H1 (cell line): ENCODE measurements around the gene AMHR2. TPM values are rescaled to one million over a fixed set of nuclear protein-coding genes. Genes with fewer than 3 reads are reported as not detected.

Experiments
- CTCF ChIA-PET: fragments of 300-600 bp; sonication (Branson Sonifier 250); formaldehyde crosslinking; loops from one replicate; lab custom pipeline; 2021; ENCODE audit not compliant: partially characterized antibody; lab: Charles Lee
- POLR2A ChIA-PET: fragments of 300-600 bp; sonication (Branson Sonifier 250); formaldehyde crosslinking; loops from one replicate; lab custom pipeline; 2021; ENCODE audit warnings: inconsistent platforms; ENCODE audit not compliant: partially characterized antibody; lab: Charles Lee
- DNase-seq, 2 experiments: peaks; one replicate each; pipeline versions ENCODE4 v3.0.0 to v3.0.0-alpha.2; 2010 to 2022; ENCODE audit warnings: low spot score in 2 of 2, low read depth in 1 of 2, mixed read lengths in 1 of 2
- FAIRE-seq: peaks from 2 replicates; lab custom pipeline; 2011; peaks lifted over from hg19 to GRCh38; lab: Jason Lieb, UNC
- H2AFZ ChIP-seq: 2 replicates; pipeline ENCODE4 v1.8.1; 2012; ENCODE audit warnings: low read length, inconsistent platforms
- H2AK5ac ChIP-seq: 2 replicates; pipeline ENCODE4 v1.6.1; 2013; ENCODE audit warnings: low read depth, low read length
- H2BK120ac ChIP-seq: replicated peaks from 2 replicates; pipeline ENCODE3; 2013; ENCODE audit warnings: low read depth, low read length, inconsistent platforms
- H2BK12ac ChIP-seq: 2 replicates; pipeline ENCODE4 v1.6.1; 2013; ENCODE audit warnings: low read depth, low read length
- H2BK15ac ChIP-seq: 2 replicates; pipeline ENCODE4 v1.6.1; 2013; ENCODE audit warnings: low read length
- H2BK20ac ChIP-seq: 2 replicates; pipeline ENCODE4 v1.6.1; 2013; ENCODE audit warnings: low read length
- H2BK5ac ChIP-seq: 2 replicates; pipeline ENCODE4 v1.6.1; 2013; ENCODE audit warnings: low read depth, low read length
- H3K14ac ChIP-seq: 2 replicates; pipeline ENCODE4 v1.6.1; 2013; ENCODE audit warnings: inconsistent platforms; ENCODE audit not compliant: insufficient read length
- H3K18ac ChIP-seq: 2 replicates; pipeline ENCODE4 v1.6.1; 2013; ENCODE audit warnings: low read length; ENCODE audit errors: extremely low read depth
- H3K23ac ChIP-seq: 2 replicates; pipeline ENCODE4 v1.6.1; 2013; ENCODE audit warnings: inconsistent platforms; ENCODE audit not compliant: insufficient read length
- H3K23me2 ChIP-seq: 2 replicates; pipeline ENCODE4 v1.6.1; 2013; ENCODE audit warnings: low read depth, low read length
- H3K27ac ChIP-seq: 2 replicates; pipeline ENCODE4 v1.6.1; 2011; ENCODE audit warnings: low read depth, low read length, inconsistent platforms
- H3K27me3 ChIP-seq, 4 experiments: replicated peaks in 1 of 4; 1 replicate in 1 of 4; 2 replicates in 3 of 4; pipeline versions ENCODE4 v1.6.1 to v1.8.1; 2011 to 2013; ENCODE audit warnings: low read length in 3 of 4, mild to moderate bottlenecking in 3 of 4, inconsistent platforms in 2 of 4, mixed read lengths in 2 of 4, moderate library complexity in 1 of 4; ENCODE audit not compliant: control insufficient read depth in 3 of 4, insufficient read depth in 3 of 4; ENCODE audit errors: extremely low read depth in 1 of 4
- H3K36me3 ChIP-seq, 4 experiments: 2 replicates each; pipeline versions ENCODE4 v1.6.1 to v1.8.1; 2011 to 2013; ENCODE audit warnings: mild to moderate bottlenecking in 4 of 4, low read length in 3 of 4, moderate library complexity in 2 of 4, control low read depth in 1 of 4, inconsistent platforms in 1 of 4; ENCODE audit not compliant: insufficient read depth in 4 of 4, control insufficient read depth in 2 of 4
- H3K4ac ChIP-seq: replicated peaks from 2 replicates; pipeline ENCODE3; 2013; ENCODE audit warnings: low read length, low read depth, mixed read lengths, inconsistent platforms; ENCODE audit not compliant: insufficient read length
- H3K4me1 ChIP-seq, 4 experiments: replicated peaks in 1 of 4; 1 replicate in 1 of 4; 2 replicates in 3 of 4; pipeline versions ENCODE4 v1.6.1 to v1.8.1; 2011 to 2013; ENCODE audit warnings: low read length in 3 of 4, inconsistent platforms in 2 of 4, mixed read lengths in 1 of 4; ENCODE audit not compliant: insufficient read depth in 4 of 4, control insufficient read depth in 3 of 4
- H3K4me2 ChIP-seq, 2 experiments: 2 replicates each; pipeline versions ENCODE4 v1.6.1 to v1.8.1; 2011 to 2013; ENCODE audit warnings: low read depth in 2 of 2, low read length in 2 of 2, control low read depth in 1 of 2, inconsistent platforms in 1 of 2, mild to moderate bottlenecking in 1 of 2; ENCODE audit not compliant: insufficient read depth in 1 of 2
- H3K4me3 ChIP-seq, 4 experiments: fragments of 200-600, 300-600 bp in 1 of 4; sonication (generic), shearing (Covaris generic), sonication (Bioruptor Twin) in 1 of 4; 2 replicates each; pipeline versions ENCODE4 v1.5.1 to v1.8.1; 2011 to 2016; ENCODE audit warnings: low read length in 4 of 4, low read depth in 3 of 4, control low read depth in 2 of 4, inconsistent platforms in 2 of 4, mild to moderate bottlenecking in 2 of 4, mixed read lengths in 1 of 4, moderate library complexity in 1 of 4; ENCODE audit not compliant: insufficient read depth in 2 of 4; ENCODE audit errors: extremely low read depth in 1 of 4
- H3K56ac ChIP-seq: replicated peaks from 2 replicates; pipeline ENCODE3; 2013; ENCODE audit warnings: low read depth, mild to moderate bottlenecking, mixed read lengths, low read length, inconsistent platforms; ENCODE audit not compliant: insufficient read length
- H3K79me1 ChIP-seq: 2 replicates; pipeline ENCODE4 v1.6.1; 2013; ENCODE audit warnings: low read depth, low read length, control low read depth
- H3K79me2 ChIP-seq, 2 experiments: 2 replicates each; pipeline versions ENCODE4 v1.6.1 to v1.8.1; 2012 to 2013; ENCODE audit warnings: low read length in 2 of 2, mild to moderate bottlenecking in 2 of 2, inconsistent platforms in 1 of 2; ENCODE audit not compliant: insufficient read depth in 2 of 2, control insufficient read depth in 1 of 2
- H3K9ac ChIP-seq, 4 experiments: replicated peaks in 1 of 4; 1 replicate in 1 of 4; 2 replicates in 3 of 4; pipeline versions ENCODE4 v1.6.1 to v1.8.1; 2011 to 2013; ENCODE audit warnings: low read depth in 3 of 4, low read length in 3 of 4, control low read depth in 2 of 4, mild to moderate bottlenecking in 2 of 4, moderate library complexity in 2 of 4, inconsistent platforms in 1 of 4; ENCODE audit errors: extremely low read depth in 1 of 4
- H3K9me3 ChIP-seq, 2 experiments: 2 replicates each; pipeline versions ENCODE4 v1.6.1 to v1.8.1; 2012 to 2013; ENCODE audit warnings: mild to moderate bottlenecking in 2 of 2, moderate library complexity in 2 of 2, control low read depth in 1 of 2, inconsistent platforms in 1 of 2, low read depth in 1 of 2, low read length in 1 of 2, mixed read lengths in 1 of 2; ENCODE audit not compliant: insufficient read depth in 2 of 2
- H4K20me1 ChIP-seq, 2 experiments: replicated peaks in 1 of 2; 2 replicates each; pipeline versions ENCODE3 to v1.8.1; 2011 to 2013; ENCODE audit warnings: inconsistent platforms in 2 of 2, low read length in 2 of 2, mild to moderate bottlenecking in 1 of 2; ENCODE audit not compliant: insufficient read depth in 2 of 2, control insufficient read depth in 1 of 2
- H4K5ac ChIP-seq: 2 replicates; pipeline ENCODE4 v1.6.1; 2013; ENCODE audit warnings: low read length, low read depth, mixed read lengths, inconsistent platforms; ENCODE audit not compliant: insufficient read length
- H4K8ac ChIP-seq: 2 replicates; pipeline ENCODE4 v1.8.0; 2013; ENCODE audit warnings: mild to moderate bottlenecking, moderate library complexity, low read length, inconsistent platforms; ENCODE audit not compliant: insufficient read depth; ENCODE audit errors: extremely low read depth
- H4K91ac ChIP-seq: replicated peaks from 2 replicates; pipeline ENCODE3; 2013; ENCODE audit warnings: low read length, mixed read lengths, inconsistent platforms; ENCODE audit not compliant: insufficient read length
- RNF2 ChIP-seq: fragments of 200-900, 300-1000 bp; sonication (generic); IDR thresholded peaks from 2 replicates; pipeline ENCODE4 v1.7.1; 2016; ENCODE audit warnings: borderline replicate concordance, low read depth, mild to moderate bottlenecking, antibody characterized with exemption, low read length; ENCODE audit not compliant: poor library complexity, severe bottlenecking; ENCODE audit errors: missing control alignments
- RXRA ChIP-seq: IDR thresholded peaks from 2 replicates; pipeline ENCODE4 v1.6.1; 2011; ENCODE audit warnings: low read depth, mild to moderate bottlenecking, low read length, moderate library complexity; ENCODE audit not compliant: insufficient read depth
- SIN3A ChIP-seq, 2 experiments: IDR thresholded peaks in 1 of 2; conservative IDR thresholded peaks in 1 of 2; 2 replicates each; pipeline ENCODE4 v1.6.1; 2011 to 2012; ENCODE audit warnings: low read length in 2 of 2, improper control_type of control experiment in 1 of 2, low read depth in 1 of 2, mild to moderate bottlenecking in 1 of 2
- TCF12 ChIP-seq: IDR thresholded peaks from 2 replicates; pipeline ENCODE4 v1.6.1; 2011; ENCODE audit warnings: low read depth, mild to moderate bottlenecking, low read length
- WGBS, 2 experiments: shearing (Covaris generic) in 1 of 2; methylation state at CpG; one replicate each; pipeline versions ENCODE4 v1.1.6 to v1.1.7; 2013 to 2015; ENCODE audit warnings: low lambda C conversion rate in 2 of 2, mixed read lengths in 2 of 2, inconsistent platforms in 1 of 2, low coverage in 1 of 2, missing lambda C conversion rate in 1 of 2; ENCODE audit not compliant: insufficient replicate concordance in 2 of 2, insufficient coverage in 1 of 2, insufficient read length in 1 of 2; ENCODE audit errors: extremely low coverage in 1 of 2, missing lambda C conversion rate in 1 of 2; 5-methylcytosine and 5-hydroxymethylcytosine counted together
- polyA plus RNA-seq, 7 experiments: library from polyadenylated mRNA; depleted of rRNA in 3 of 7; stranded (reverse) in 5 of 7; unstranded in 2 of 7; fragments of >200 nt in 5 of 7; fragments of 200-250 nt in 2 of 7; gene quantifications; 1 replicate in 5 of 7; 2 replicates in 1 of 7; 4 replicates in 1 of 7; pipeline versions ENCODE4 v1.2.1 to v1.2.3, GENCODE V29; 2011 to 2013; ENCODE audit warnings: missing spikeins in 2 of 7, mixed read lengths in 2 of 7
- total RNA-seq: library from RNA; stranded (reverse); fragmentation: NEBNext Ultra II Directional; extraction: Animal tissue kit (Norgen Biotek cat#: 25700); gene quantifications from 2 replicates; pipeline ENCODE4 v1.2.1, GENCODE V29; 2021

AMHR2 gene
- total and polyA plus RNA-seq, 2 of the 8 experiments (the other 6 are each of a cell fraction or from before 2014, with no cell fraction given), result 0.29 to 0.35 TPM

- no peak overlapping the region for H2BK20ac ChIP-seq
- H2BK120ac ChIP-seq, result no peak overlapping the region
- H4K91ac ChIP-seq, result no peak overlapping the region
- no peaks in the 10 kb centered on the region for H3K9me3 ChIP-seq
- H3K4me2 ChIP-seq, result no peak overlapping the region
- no peak overlapping the region for H3K27ac ChIP-seq
- H3K4me3 ChIP-seq, result no peak overlapping the region
- FAIRE-seq (no peak), DNase-seq (no peak)
- peaks cover 1% of the 10 kb centered on the region; the same call in 1 of the 2 replicates for H3K79me1 ChIP-seq
- H3K4ac ChIP-seq, result no peak overlapping the region
- H3K18ac ChIP-seq, result no peak overlapping the region
- no peaks in the 10 kb centered on the region for H3K27me3 ChIP-seq
- no peaks in the 10 kb centered on the region for H3K36me3 ChIP-seq
- no peak overlapping the region for H2AK5ac ChIP-seq
- no peak overlapping the region for H3K23ac ChIP-seq
- no peak overlapping the region for H3K9ac ChIP-seq
- no peak overlapping the region for H4K5ac ChIP-seq
- H2BK12ac ChIP-seq, result no peak overlapping the region
- no peaks in the 10 kb centered on the region for H4K20me1 ChIP-seq
- no peak overlapping the region for H3K56ac ChIP-seq
- H2BK5ac ChIP-seq, result no peak overlapping the region
- POLR2A ChIA-PET, result interaction anchor here (0.7 to 2.4 kb wide), 2 partner anchors 15 to 26 kb away, joined by 3 to 7 read pairs; no protein-coding TSS in a partner anchor
- no peak overlapping the region for H3K14ac ChIP-seq
- no peaks in the 10 kb centered on the region for H3K23me2 ChIP-seq
- H4K8ac ChIP-seq, result no peak overlapping the region
- CTCF ChIA-PET, result interaction anchor here (1.0 to 6.3 kb wide), 4 partner anchors 12 to 79 kb away, joined by 3 to 30 read pairs (median 4); partner anchors contain the start of gene AAAS
- no peaks in the 10 kb centered on the region for H3K4me1 ChIP-seq
- no peak overlapping the region for H2AFZ ChIP-seq
- H2BK15ac ChIP-seq, result no peak overlapping the region
- 94% methylated on average over 4 of the region's 7 CpGs; no CpG with 5 or more reads in 1 of the 2 experiments for WGBS, 2 experiments
- peaks cover 0 to 25% of the 10 kb centered on the region in 2 experiments; a peak in 2 of 4 replicates for H3K79me2 ChIP-seq
- TF ChIP-seq RNF2 (no peak), SIN3A (conservative IDR thresholded peaks at IDR 0.05 in 1 of 2, IDR thresholded peaks at IDR 0.05 in 1 of 2; ENCODE audit: low read depth in 1 of 2, low read length in 2 of 2) (no peak), RXRA (no peak), TCF12 (no peak)
These were observed 23.8 kb upstream of the AMHR2 start for GRCh38 chr12:53399896-53400295.
